HG03025 (cell line): ENCODE data around the gene PRKCZ.

Experiments used
- ATAC-seq: cut with Tn5 transposase; IDR thresholded peaks from one replicate; pipeline ENCODE4 v1.9.1; 2021; ENCODE audit warnings: mild to moderate bottlenecking, moderate library complexity; ENCODE audit not compliant: unreplicated experiment, low FRiP score

The PRKCZ gene

GRCh38 chr1:2215329-2215728, 165.1 kb downstream of the PRKCZ start:
- no peak for ATAC-seq

- ATAC-seq = no peak
These were observed 165.9 kb downstream of the PRKCZ start for GRCh38 chr1:2215909-2216766.

- ATAC-seq = no peak
These were observed 166.5 kb downstream of the PRKCZ start for GRCh38 chr1:2216767-2217058.

- no peak for ATAC-seq
These were observed 171.1 kb downstream of the PRKCZ start for GRCh38 chr1:2221271-2221670.

- no peak for ATAC-seq
These were observed 174.0 kb downstream of the PRKCZ start for GRCh38 chr1:2224170-2224584.

GRCh38 chr1:2224631-2225428, 174.6 kb downstream of the PRKCZ start:
- ATAC-seq = no peak

- peak; percentile 4 for ATAC-seq
These were observed 176.5 kb downstream of the PRKCZ start for GRCh38 chr1:2226525-2227345.

GRCh38 chr1:2227346-2228156, 177.3 kb downstream of the PRKCZ start:
- peak; percentile 70 for ATAC-seq

- peak; percentile 1 for ATAC-seq
These were observed 178.0 kb downstream of the PRKCZ start, which contains the start of gene SKI for GRCh38 chr1:2228157-2228594. Gene SKI (plus strand): TSS chr1:2228319. CDS start chr1:2228767, 448 bp downstream.

- no peak for ATAC-seq
These were observed 178.5 kb downstream of the PRKCZ start for GRCh38 chr1:2228694-2229036.

- no peak for ATAC-seq
These were observed 179.0 kb downstream of the PRKCZ start for GRCh38 chr1:2229037-2229864.

- ATAC-seq = no peak
These were observed 179.9 kb downstream of the PRKCZ start for GRCh38 chr1:2229911-2230731.

- no peak for ATAC-seq
These were observed 180.7 kb downstream of the PRKCZ start for GRCh38 chr1:2230781-2231531.

GRCh38 chr1:2231532-2232254, 181.5 kb downstream of the PRKCZ start:
- ATAC-seq = no peak

- no peak for ATAC-seq
These were observed 182.2 kb downstream of the PRKCZ start for GRCh38 chr1:2232255-2232915.

GRCh38 chr1:2232916-2233438, 182.8 kb downstream of the PRKCZ start:
- ATAC-seq = no peak
